H1 (cell line): Measurements from ENCODE around the gene EMC6. TPM values are rescaled to one million over a fixed set of nuclear protein-coding genes. Genes with fewer than 3 reads are reported as not detected.

ENCODE experiments used
- CTCF ChIA-PET: fragments of 300-600 bp; sonication (Branson Sonifier 250); formaldehyde crosslinking; loops from one replicate; lab custom pipeline; 2021; ENCODE audit not compliant: partially characterized antibody; lab: Charles Lee
- POLR2A ChIA-PET: fragments of 300-600 bp; sonication (Branson Sonifier 250); formaldehyde crosslinking; loops from one replicate; lab custom pipeline; 2021; ENCODE audit warnings: inconsistent platforms; ENCODE audit not compliant: partially characterized antibody; lab: Charles Lee
- DNase-seq, 2 experiments: peaks; one replicate each; pipeline versions ENCODE4 v3.0.0 to v3.0.0-alpha.2; 2010 to 2022; ENCODE audit warnings: low spot score in 2 of 2, low read depth in 1 of 2, mixed read lengths in 1 of 2
- FAIRE-seq: peaks from 2 replicates; lab custom pipeline; 2011; peaks lifted over from hg19 to GRCh38; lab: Jason Lieb, UNC
- H2AFZ ChIP-seq: 2 replicates; pipeline ENCODE4 v1.8.1; 2012; ENCODE audit warnings: low read length, inconsistent platforms
- H2AK5ac ChIP-seq: 2 replicates; pipeline ENCODE4 v1.6.1; 2013; ENCODE audit warnings: low read depth, low read length
- H2BK120ac ChIP-seq: replicated peaks from 2 replicates; pipeline ENCODE3; 2013; ENCODE audit warnings: low read depth, low read length, inconsistent platforms
- H2BK12ac ChIP-seq: 2 replicates; pipeline ENCODE4 v1.6.1; 2013; ENCODE audit warnings: low read depth, low read length
- H2BK15ac ChIP-seq: 2 replicates; pipeline ENCODE4 v1.6.1; 2013; ENCODE audit warnings: low read length
- H2BK20ac ChIP-seq: 2 replicates; pipeline ENCODE4 v1.6.1; 2013; ENCODE audit warnings: low read length
- H2BK5ac ChIP-seq: 2 replicates; pipeline ENCODE4 v1.6.1; 2013; ENCODE audit warnings: low read depth, low read length
- H3K14ac ChIP-seq: 2 replicates; pipeline ENCODE4 v1.6.1; 2013; ENCODE audit warnings: inconsistent platforms; ENCODE audit not compliant: insufficient read length
- H3K18ac ChIP-seq: 2 replicates; pipeline ENCODE4 v1.6.1; 2013; ENCODE audit warnings: low read length; ENCODE audit errors: extremely low read depth
- H3K23ac ChIP-seq: 2 replicates; pipeline ENCODE4 v1.6.1; 2013; ENCODE audit warnings: inconsistent platforms; ENCODE audit not compliant: insufficient read length
- H3K23me2 ChIP-seq: 2 replicates; pipeline ENCODE4 v1.6.1; 2013; ENCODE audit warnings: low read depth, low read length
- H3K27ac ChIP-seq: 2 replicates; pipeline ENCODE4 v1.6.1; 2011; ENCODE audit warnings: low read depth, low read length, inconsistent platforms
- H3K27me3 ChIP-seq, 4 experiments: replicated peaks in 1 of 4; 1 replicate in 1 of 4; 2 replicates in 3 of 4; pipeline versions ENCODE4 v1.6.1 to v1.8.1; 2011 to 2013; ENCODE audit warnings: low read length in 3 of 4, mild to moderate bottlenecking in 3 of 4, inconsistent platforms in 2 of 4, mixed read lengths in 2 of 4, moderate library complexity in 1 of 4; ENCODE audit not compliant: control insufficient read depth in 3 of 4, insufficient read depth in 3 of 4; ENCODE audit errors: extremely low read depth in 1 of 4
- H3K36me3 ChIP-seq, 4 experiments: 2 replicates each; pipeline versions ENCODE4 v1.6.1 to v1.8.1; 2011 to 2013; ENCODE audit warnings: mild to moderate bottlenecking in 4 of 4, low read length in 3 of 4, moderate library complexity in 2 of 4, control low read depth in 1 of 4, inconsistent platforms in 1 of 4; ENCODE audit not compliant: insufficient read depth in 4 of 4, control insufficient read depth in 2 of 4
- H3K4ac ChIP-seq: replicated peaks from 2 replicates; pipeline ENCODE3; 2013; ENCODE audit warnings: low read length, low read depth, mixed read lengths, inconsistent platforms; ENCODE audit not compliant: insufficient read length
- H3K4me1 ChIP-seq, 4 experiments: replicated peaks in 1 of 4; 1 replicate in 1 of 4; 2 replicates in 3 of 4; pipeline versions ENCODE4 v1.6.1 to v1.8.1; 2011 to 2013; ENCODE audit warnings: low read length in 3 of 4, inconsistent platforms in 2 of 4, mixed read lengths in 1 of 4; ENCODE audit not compliant: insufficient read depth in 4 of 4, control insufficient read depth in 3 of 4
- H3K4me2 ChIP-seq, 2 experiments: 2 replicates each; pipeline versions ENCODE4 v1.6.1 to v1.8.1; 2011 to 2013; ENCODE audit warnings: low read depth in 2 of 2, low read length in 2 of 2, control low read depth in 1 of 2, inconsistent platforms in 1 of 2, mild to moderate bottlenecking in 1 of 2; ENCODE audit not compliant: insufficient read depth in 1 of 2
- H3K4me3 ChIP-seq, 4 experiments: fragments of 200-600, 300-600 bp in 1 of 4; sonication (generic), shearing (Covaris generic), sonication (Bioruptor Twin) in 1 of 4; 2 replicates each; pipeline versions ENCODE4 v1.5.1 to v1.8.1; 2011 to 2016; ENCODE audit warnings: low read length in 4 of 4, low read depth in 3 of 4, control low read depth in 2 of 4, inconsistent platforms in 2 of 4, mild to moderate bottlenecking in 2 of 4, mixed read lengths in 1 of 4, moderate library complexity in 1 of 4; ENCODE audit not compliant: insufficient read depth in 2 of 4; ENCODE audit errors: extremely low read depth in 1 of 4
- H3K56ac ChIP-seq: replicated peaks from 2 replicates; pipeline ENCODE3; 2013; ENCODE audit warnings: low read depth, mild to moderate bottlenecking, mixed read lengths, low read length, inconsistent platforms; ENCODE audit not compliant: insufficient read length
- H3K79me1 ChIP-seq: 2 replicates; pipeline ENCODE4 v1.6.1; 2013; ENCODE audit warnings: low read depth, low read length, control low read depth
- H3K79me2 ChIP-seq, 2 experiments: 2 replicates each; pipeline versions ENCODE4 v1.6.1 to v1.8.1; 2012 to 2013; ENCODE audit warnings: low read length in 2 of 2, mild to moderate bottlenecking in 2 of 2, inconsistent platforms in 1 of 2; ENCODE audit not compliant: insufficient read depth in 2 of 2, control insufficient read depth in 1 of 2
- H3K9ac ChIP-seq, 4 experiments: replicated peaks in 1 of 4; 1 replicate in 1 of 4; 2 replicates in 3 of 4; pipeline versions ENCODE4 v1.6.1 to v1.8.1; 2011 to 2013; ENCODE audit warnings: low read depth in 3 of 4, low read length in 3 of 4, control low read depth in 2 of 4, mild to moderate bottlenecking in 2 of 4, moderate library complexity in 2 of 4, inconsistent platforms in 1 of 4; ENCODE audit errors: extremely low read depth in 1 of 4
- H3K9me3 ChIP-seq, 2 experiments: 2 replicates each; pipeline versions ENCODE4 v1.6.1 to v1.8.1; 2012 to 2013; ENCODE audit warnings: mild to moderate bottlenecking in 2 of 2, moderate library complexity in 2 of 2, control low read depth in 1 of 2, inconsistent platforms in 1 of 2, low read depth in 1 of 2, low read length in 1 of 2, mixed read lengths in 1 of 2; ENCODE audit not compliant: insufficient read depth in 2 of 2
- H4K20me1 ChIP-seq, 2 experiments: replicated peaks in 1 of 2; 2 replicates each; pipeline versions ENCODE3 to v1.8.1; 2011 to 2013; ENCODE audit warnings: inconsistent platforms in 2 of 2, low read length in 2 of 2, mild to moderate bottlenecking in 1 of 2; ENCODE audit not compliant: insufficient read depth in 2 of 2, control insufficient read depth in 1 of 2
- H4K5ac ChIP-seq: 2 replicates; pipeline ENCODE4 v1.6.1; 2013; ENCODE audit warnings: low read length, low read depth, mixed read lengths, inconsistent platforms; ENCODE audit not compliant: insufficient read length
- H4K8ac ChIP-seq: 2 replicates; pipeline ENCODE4 v1.8.0; 2013; ENCODE audit warnings: mild to moderate bottlenecking, moderate library complexity, low read length, inconsistent platforms; ENCODE audit not compliant: insufficient read depth; ENCODE audit errors: extremely low read depth
- H4K91ac ChIP-seq: replicated peaks from 2 replicates; pipeline ENCODE3; 2013; ENCODE audit warnings: low read length, mixed read lengths, inconsistent platforms; ENCODE audit not compliant: insufficient read length
- BACH1 ChIP-seq: IDR thresholded peaks from 2 replicates; pipeline ENCODE4 v1.6.1; 2012; ENCODE audit warnings: low read length, improper control_type of control experiment
- BRCA1 ChIP-seq: IDR thresholded peaks from 2 replicates; pipeline ENCODE4 v1.6.1; 2012; ENCODE audit warnings: low read depth, low read length, improper control_type of control experiment
- JUND ChIP-seq: IDR thresholded peaks from 2 replicates; pipeline ENCODE4 v1.6.1; 2011; ENCODE audit warnings: mild to moderate bottlenecking, improper control_type of control experiment, low read length
- MAFK ChIP-seq: IDR thresholded peaks from 2 replicates; pipeline ENCODE4 v1.6.1; 2012; ENCODE audit warnings: low read depth, mild to moderate bottlenecking, improper control_type of control experiment, low read length
- PHF8 ChIP-seq: fragments of 200-600 bp; sonication (generic); conservative IDR thresholded peaks from 2 replicates; pipeline ENCODE4 v1.7.1; 2012; ENCODE audit warnings: low read depth, mild to moderate bottlenecking, inconsistent platforms, low read length, moderate library complexity
- RBBP5 ChIP-seq: IDR thresholded peaks from 2 replicates; pipeline ENCODE4 v1.7.1; 2012; ENCODE audit warnings: low read depth, mild to moderate bottlenecking, inconsistent platforms, low read length, moderate library complexity, borderline replicate concordance
- RFX5 ChIP-seq: IDR thresholded peaks from 2 replicates; pipeline ENCODE4 v1.6.1; 2011; ENCODE audit warnings: low read depth, low read length, improper control_type of control experiment, borderline replicate concordance
- RNF2 ChIP-seq: fragments of 200-900, 300-1000 bp; sonication (generic); IDR thresholded peaks from 2 replicates; pipeline ENCODE4 v1.7.1; 2016; ENCODE audit warnings: borderline replicate concordance, low read depth, mild to moderate bottlenecking, antibody characterized with exemption, low read length; ENCODE audit not compliant: poor library complexity, severe bottlenecking; ENCODE audit errors: missing control alignments
- SIX5 ChIP-seq: IDR thresholded peaks from 2 replicates; pipeline ENCODE4 v1.6.1; 2011; ENCODE audit warnings: mild to moderate bottlenecking, low read depth, low read length
- TCF12 ChIP-seq: IDR thresholded peaks from 2 replicates; pipeline ENCODE4 v1.6.1; 2011; ENCODE audit warnings: low read depth, mild to moderate bottlenecking, low read length
- ZNF274 ChIP-seq: IDR thresholded peaks from 2 replicates; pipeline ENCODE4 v1.7.0; 2012; ENCODE audit warnings: low read length, borderline replicate concordance; ENCODE audit errors: extremely low read depth
- WGBS, 2 experiments: shearing (Covaris generic) in 1 of 2; methylation state at CpG; one replicate each; pipeline versions ENCODE4 v1.1.6 to v1.1.7; 2013 to 2015; ENCODE audit warnings: low lambda C conversion rate in 2 of 2, mixed read lengths in 2 of 2, inconsistent platforms in 1 of 2, low coverage in 1 of 2, missing lambda C conversion rate in 1 of 2; ENCODE audit not compliant: insufficient replicate concordance in 2 of 2, insufficient coverage in 1 of 2, insufficient read length in 1 of 2; ENCODE audit errors: extremely low coverage in 1 of 2, missing lambda C conversion rate in 1 of 2; 5-methylcytosine and 5-hydroxymethylcytosine counted together
- polyA plus RNA-seq, 7 experiments: library from polyadenylated mRNA; depleted of rRNA in 3 of 7; stranded (reverse) in 5 of 7; unstranded in 2 of 7; fragments of >200 nt in 5 of 7; fragments of 200-250 nt in 2 of 7; gene quantifications; 1 replicate in 5 of 7; 2 replicates in 1 of 7; 4 replicates in 1 of 7; pipeline versions ENCODE4 v1.2.1 to v1.2.3, GENCODE V29; 2011 to 2013; ENCODE audit warnings: missing spikeins in 2 of 7, mixed read lengths in 2 of 7
- total RNA-seq: library from RNA; stranded (reverse); fragmentation: NEBNext Ultra II Directional; extraction: Animal tissue kit (Norgen Biotek cat#: 25700); gene quantifications from 2 replicates; pipeline ENCODE4 v1.2.1, GENCODE V29; 2021
- TF ChIP-seq, protein P1 (sequence below): IDR thresholded peaks from 2 replicates; pipeline ENCODE4 v1.6.1; 2012; ENCODE audit warnings: low read length, inconsistent platforms

EMC6 gene
- total and polyA plus RNA-seq, 2 of the 8 experiments (the other 6 are each of a cell fraction or from before 2014, with no cell fraction given) = 81.5 to 193 TPM

DNA sequence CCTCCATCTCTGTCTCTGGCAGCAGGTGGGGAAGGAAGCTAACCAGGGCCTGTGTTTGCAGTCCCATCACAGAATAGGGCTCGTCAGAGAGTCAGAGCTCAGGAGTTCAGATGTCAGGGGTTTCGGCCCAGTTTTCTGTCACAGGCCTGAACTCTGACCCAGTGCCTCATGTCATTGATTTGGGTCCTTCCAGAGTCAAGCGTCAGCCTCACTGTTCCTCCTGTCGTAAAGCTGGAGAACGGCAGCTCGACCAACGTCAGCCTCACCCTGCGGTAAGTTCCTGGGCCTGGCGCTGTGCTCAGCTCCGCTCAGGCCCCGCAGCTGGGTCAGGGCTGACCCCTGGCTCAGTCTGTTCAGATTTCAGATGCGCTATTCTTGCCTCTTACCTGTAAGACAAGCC lies 21.4 kb upstream of the EMC6 start:
- ChIA-PET CTCF (interaction anchor here (0.7 to 2.9 kb wide), 17 partner anchors 8 to 113 kb away, joined by 3 to 20 read pairs (median 5); partner anchors contain the start of genes CTNS and SHPK), POLR2A (interaction anchor here (0.8 to 18.4 kb wide), 7 partner anchors 9 to 607 kb away, joined by 3 to 194 read pairs (median 8); partner anchors contain the start of genes CTNS, EMC6, SHPK and TAX1BP3)
- no peak overlapping the region for H3K4me2 ChIP-seq
- H2BK120ac ChIP-seq = no peak overlapping the region
- H2BK5ac ChIP-seq = no peak overlapping the region
- H2BK12ac ChIP-seq = no peak overlapping the region
- H3K27me3 ChIP-seq = no peaks in the 10 kb centered on the region; a peak in 1 of 7 replicates
- H3K18ac ChIP-seq = no peak overlapping the region
- no peak overlapping the region for H3K23ac ChIP-seq
- H4K8ac ChIP-seq = 0 out of 2 replicates have a peak overlapping the region, but pooled peaks have one; percentile 36
- no peaks in the 10 kb centered on the region; a peak in 1 of 4 replicates for H3K79me2 ChIP-seq
- H3K14ac ChIP-seq = no peak overlapping the region
- H3K56ac ChIP-seq = no peak overlapping the region
- no peak overlapping the region for H2BK20ac ChIP-seq
- H4K5ac ChIP-seq = no peak overlapping the region
- no peak overlapping the region for H4K91ac ChIP-seq
- peaks cover 0 to 2% of the 10 kb centered on the region in 2 experiments for H4K20me1 ChIP-seq
- H3K4me3 ChIP-seq = no peak overlapping the region
- DNase-seq (no peak), FAIRE-seq (no peak)
- H3K27ac ChIP-seq = 0 out of 2 replicates have a peak overlapping the region, but pooled peaks have one; percentile 16
- no peaks in the 10 kb centered on the region for H3K4me1 ChIP-seq
- no peak overlapping the region for H2AFZ ChIP-seq
- no peaks in the 10 kb centered on the region for H3K23me2 ChIP-seq
- no peaks in the 10 kb centered on the region for H3K79me1 ChIP-seq
- no peak overlapping the region for H3K9ac ChIP-seq
- H3K4ac ChIP-seq = no peak overlapping the region
- peaks cover 0 to 5% (median 2%) of the 10 kb centered on the region in 4 experiments; a peak in 4 of 8 replicates for H3K36me3 ChIP-seq
- 89% methylated on average over 12 of the region's 12 CpGs; no CpG with 5 or more reads in 1 of the 2 experiments for WGBS, 2 experiments
- H3K9me3 ChIP-seq = no peaks in the 10 kb centered on the region
- H2AK5ac ChIP-seq = no peak overlapping the region
- no peak overlapping the region for H2BK15ac ChIP-seq
- no peak for TF ChIP-seq JUND
- TF ChIP-seq, protein P1, sequence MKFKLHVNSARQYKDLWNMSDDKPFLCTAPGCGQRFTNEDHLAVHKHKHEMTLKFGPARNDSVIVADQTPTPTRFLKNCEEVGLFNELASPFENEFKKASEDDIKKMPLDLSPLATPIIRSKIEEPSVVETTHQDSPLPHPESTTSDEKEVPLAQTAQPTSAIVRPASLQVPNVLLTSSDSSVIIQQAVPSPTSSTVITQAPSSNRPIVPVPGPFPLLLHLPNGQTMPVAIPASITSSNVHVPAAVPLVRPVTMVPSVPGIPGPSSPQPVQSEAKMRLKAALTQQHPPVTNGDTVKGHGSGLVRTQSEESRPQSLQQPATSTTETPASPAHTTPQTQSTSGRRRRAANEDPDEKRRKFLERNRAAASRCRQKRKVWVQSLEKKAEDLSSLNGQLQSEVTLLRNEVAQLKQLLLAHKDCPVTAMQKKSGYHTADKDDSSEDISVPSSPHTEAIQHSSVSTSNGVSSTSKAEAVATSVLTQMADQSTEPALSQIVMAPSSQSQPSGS = no peak
- no peak for TF ChIP-seq RNF2
- TF ChIP-seq BACH1 = no peak
- no peak for TF ChIP-seq RFX5
- TF ChIP-seq ZNF274 = no peak
- no peak for TF ChIP-seq PHF8
- no peak for TF ChIP-seq MAFK
- no peak for TF ChIP-seq BRCA1
- TF ChIP-seq SIX5 = no peak
- no peak for TF ChIP-seq RBBP5
- no peak for TF ChIP-seq TCF12
